Measurements from ENCODE around the gene CBR1. TPM values are rescaled to one million over a fixed set of nuclear protein-coding genes. Genes with fewer than 3 reads are reported as not detected.

CBR1 gene
- total and polyA plus RNA-seq, 2 of the 8 experiments (the other 6 are each of a cell fraction or from before 2014, with no cell fraction given) = 1.8 to 207 TPM

GRCh38 chr21:36115138-36115730 lies 45.4 kb downstream of the CBR1 start:
- POLR2A ChIA-PET (ENCODE audit: partially characterized antibody) = interaction anchor here (1.4 to 2.7 kb wide), 2 partner anchors 15 to 22 kb away, joined by 3 to 9 read pairs; no protein-coding TSS in a partner anchor

More at GRCh38 chr21:36115138-36115730, 45.4 kb downstream of the CBR1 start:
- no peak overlapping the region for H3K4ac ChIP-seq (replicated peaks; ENCODE audit: insufficient read length, low read depth, low read length)
- DNase-seq (ENCODE audit: low read depth in 1 of 2, low spot score in 2 of 2) = no peak
- no peaks in the 10 kb centered on the region for H3K27me3 ChIP-seq (replicated peaks in 1 of 4; ENCODE audit: control insufficient read depth in 3 of 4, extremely low read depth in 1 of 4, insufficient read depth in 3 of 4, low read length in 3 of 4)
- H3K9me3 ChIP-seq (ENCODE audit: insufficient read depth in 2 of 2, low read depth in 1 of 2, low read length in 1 of 2) = peaks cover 3 to 8% of the 10 kb centered on the region in 2 experiments; a peak in 1 of 4 replicates
- no peaks in the 10 kb centered on the region for H3K79me2 ChIP-seq (ENCODE audit: control insufficient read depth in 1 of 2, insufficient read depth in 2 of 2, low read length in 2 of 2)
- FAIRE-seq = no peak
- no peak overlapping the region for H2BK20ac ChIP-seq (ENCODE audit: low read length)
- H3K27ac ChIP-seq (ENCODE audit: low read depth, low read length) = no peak overlapping the region
- H3K36me3 ChIP-seq (ENCODE audit: control insufficient read depth in 2 of 4, insufficient read depth in 4 of 4, low read length in 3 of 4) = peaks cover 3 to 9% (median 6%) of the 10 kb centered on the region in 4 experiments; a peak in 6 of 8 replicates
- no peak overlapping the region for H2BK15ac ChIP-seq (ENCODE audit: low read length)
- no peak overlapping the region for H3K18ac ChIP-seq (ENCODE audit: extremely low read depth, low read length)
- H2BK120ac ChIP-seq (replicated peaks; ENCODE audit: low read depth, low read length) = no peak overlapping the region
- H2AK5ac ChIP-seq (ENCODE audit: low read depth, low read length) = no peak overlapping the region
- no peak overlapping the region for H4K91ac ChIP-seq (replicated peaks; ENCODE audit: insufficient read length, low read length)
- no peak for TF ChIP-seq KDM4A (IDR thresholded peaks at IDR 0.05; ENCODE audit: low read depth, low read length, severe bottlenecking)
- TF ChIP-seq CHD2 (IDR thresholded peaks at IDR 0.05; ENCODE audit: low read length) = no peak
- TF ChIP-seq CEBPB (IDR thresholded peaks at IDR 0.05; ENCODE audit: low read depth, low read length) = no peak
- no peak overlapping the region for H2BK12ac ChIP-seq (ENCODE audit: low read depth, low read length)
- no peaks in the 10 kb centered on the region; the same call in 1 of the 2 replicates for H3K23me2 ChIP-seq (ENCODE audit: low read depth, low read length)
- no peak overlapping the region for H3K4me3 ChIP-seq (ENCODE audit: extremely low read depth in 1 of 4, insufficient read depth in 2 of 4, low read depth in 3 of 4, low read length in 4 of 4)
- no peaks in the 10 kb centered on the region for H3K79me1 ChIP-seq (ENCODE audit: low read depth, low read length)
- no peaks in the 10 kb centered on the region for H4K20me1 ChIP-seq (replicated peaks in 1 of 2; ENCODE audit: control insufficient read depth in 1 of 2, insufficient read depth in 2 of 2, low read length in 2 of 2)
- CTCF ChIA-PET (ENCODE audit: partially characterized antibody) = interaction anchor here (1.1 to 5.7 kb wide), 4 partner anchors 10 to 79 kb away, joined by 3 to 35 read pairs (median 4); no protein-coding TSS in a partner anchor
- H3K9ac ChIP-seq (replicated peaks in 1 of 4; ENCODE audit: extremely low read depth in 1 of 4, low read depth in 3 of 4, low read length in 3 of 4) = no peak overlapping the region
- H3K14ac ChIP-seq (ENCODE audit: insufficient read length) = no peak overlapping the region
- peaks cover 0 to 10% (median 5%) of the 10 kb centered on the region in 4 experiments; a peak in 6 of 7 replicates for H3K4me1 ChIP-seq (replicated peaks in 1 of 4; ENCODE audit: control insufficient read depth in 3 of 4, insufficient read depth in 4 of 4, low read length in 3 of 4)
- H3K23ac ChIP-seq (ENCODE audit: insufficient read length) = no peak overlapping the region
- H3K56ac ChIP-seq (replicated peaks; ENCODE audit: insufficient read length, low read depth, low read length) = no peak overlapping the region
- no peak overlapping the region for H4K5ac ChIP-seq (ENCODE audit: insufficient read length, low read depth, low read length)
- no peak overlapping the region for H2BK5ac ChIP-seq (ENCODE audit: low read depth, low read length)
- H3K4me2 ChIP-seq (ENCODE audit: insufficient read depth in 1 of 2, low read depth in 2 of 2, low read length in 2 of 2) = no peak overlapping the region
- no peak overlapping the region for H4K8ac ChIP-seq (ENCODE audit: extremely low read depth, insufficient read depth, low read length)
- no peak overlapping the region for H2AFZ ChIP-seq (ENCODE audit: low read length)
- WGBS, 2 experiments (ENCODE audit: extremely low coverage in 1 of 2, insufficient coverage in 1 of 2, insufficient read length in 1 of 2, insufficient replicate concordance in 2 of 2, low coverage in 1 of 2, low lambda C conversion rate in 2 of 2, missing lambda C conversion rate in 1 of 2) = 91% methylated on average over 4 of the region's 6 CpGs; no CpG with 5 or more reads in 1 of the 2 experiments

Data from H1 (cell line).